ENCODE data around the gene IFNA8.
"Not testable (repeated sequence)": the region's sequence is repeated elsewhere in the genome, so short reads cannot be mapped to it uniquely, and the experiment has no call there.

The IFNA8 gene

DNA sequence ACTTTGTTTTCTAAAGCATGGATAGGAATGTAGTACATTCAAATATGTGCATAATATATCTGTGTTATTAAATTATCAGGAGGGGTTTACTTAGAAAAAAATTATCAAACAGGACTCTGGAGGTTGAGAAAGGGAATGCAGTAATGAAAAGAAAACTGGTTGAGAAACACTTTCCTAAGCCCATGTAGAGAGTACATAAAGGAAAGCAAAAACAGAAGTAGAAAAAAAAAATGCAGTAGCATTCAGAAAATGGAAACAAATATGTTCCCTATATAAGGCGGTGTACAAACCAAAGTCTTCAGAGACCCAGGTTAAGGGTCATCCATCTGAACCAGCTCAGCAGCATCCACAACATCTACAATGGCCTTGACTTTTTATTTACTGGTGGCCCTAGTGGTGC, at the start of gene IFNA8:
Gene IFNA8 (plus strand): TSS at position 301 of the 400 bp plus-strand sequence. CDS start 60 bp downstream, at position 361.
- DNase-seq: no peak

DNA sequence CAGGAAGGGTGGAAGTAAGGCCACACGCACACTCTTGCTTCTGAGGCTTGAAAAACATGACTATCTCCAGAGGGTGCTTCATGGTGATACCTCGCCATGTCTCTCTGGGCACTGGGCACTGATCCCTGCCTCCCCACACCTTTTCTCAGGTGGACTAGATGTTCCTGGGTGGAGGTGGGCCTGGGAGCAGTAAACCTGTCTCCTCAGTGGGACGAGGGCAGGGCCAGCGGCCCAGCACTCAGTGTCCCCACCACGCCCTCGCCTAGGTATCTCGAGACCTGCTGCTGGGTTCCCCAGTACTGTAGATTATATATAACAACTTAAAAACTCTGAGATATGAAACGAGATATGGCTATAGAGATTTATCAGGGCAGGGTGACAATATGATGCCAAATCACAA, 46.6 kb upstream of the IFNA8 start:
- DNase-seq: no peak

DNA sequence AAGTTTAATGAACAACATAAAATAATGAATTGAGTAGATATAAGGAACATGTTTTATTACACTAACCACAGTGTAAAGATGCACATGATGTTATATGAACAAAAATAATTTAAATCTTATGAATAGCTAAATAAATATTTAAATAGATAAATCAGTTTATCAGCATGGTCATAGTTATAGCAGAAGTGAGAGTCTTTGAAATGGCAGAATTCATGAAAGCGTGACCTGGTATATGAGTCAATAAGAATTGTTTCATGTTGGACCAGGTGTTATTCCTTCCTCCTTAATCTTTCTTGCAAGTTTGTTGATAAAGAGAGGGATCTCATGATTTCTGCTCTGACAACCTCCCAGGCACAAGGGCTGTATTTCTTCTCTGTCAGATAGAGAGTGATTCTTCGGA, 41.7 kb upstream of the IFNA8 start:
- DNase-seq: not testable (repeated sequence)

- no peak for DNase-seq
Observed at GRCh38 chr9:21367957-21368356, 41.0 kb upstream of the IFNA8 start, which contains the start of gene IFNA13. TSS of gene IFNA13 (minus strand) at chr9:21368057. CDS start at chr9:21368010, 47 bp downstream.

- DNase-seq: not testable (repeated sequence)
Observed at GRCh38 chr9:21371467-21371866, 37.5 kb upstream of the IFNA8 start.

- DNase-seq: no peak
Observed at GRCh38 chr9:21381448-21382339, 27.2 kb upstream of the IFNA8 start.

- DNase-seq: no peak
Observed at GRCh38 chr9:21383627-21384026, 25.3 kb upstream of the IFNA8 start.

DNA sequence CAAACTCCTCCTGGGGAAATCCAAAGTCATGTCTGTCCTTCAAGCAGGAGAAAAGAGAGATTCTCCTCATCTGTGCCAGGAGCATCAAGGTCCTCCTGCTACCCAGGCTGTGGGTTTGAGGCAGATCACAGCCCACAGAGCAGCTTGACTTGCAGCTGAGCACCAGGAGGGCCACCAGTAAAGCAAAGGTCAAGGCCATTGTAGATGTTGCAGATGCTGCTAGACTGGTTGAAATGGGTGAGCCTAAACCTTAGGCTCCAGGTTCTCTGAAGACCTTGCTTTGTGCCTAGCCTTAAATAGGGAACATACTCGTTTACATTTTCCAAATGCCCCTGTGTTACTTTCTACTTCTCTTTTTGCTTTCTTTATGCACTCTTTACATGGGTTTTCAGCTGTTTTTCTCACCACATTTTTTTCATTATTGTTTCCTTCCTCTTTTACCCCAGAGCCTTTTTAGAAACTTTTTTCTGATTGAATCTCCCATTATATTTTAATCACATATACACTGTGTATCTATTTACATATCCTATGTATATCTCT, 23.7 kb upstream of the IFNA8 start, which contains the start of gene IFNA2:
Gene IFNA2 (minus strand): TSS at position 268 of the 540 bp plus-strand sequence. CDS start 69 bp downstream, at position 199.
- no peak for DNase-seq

DNA sequence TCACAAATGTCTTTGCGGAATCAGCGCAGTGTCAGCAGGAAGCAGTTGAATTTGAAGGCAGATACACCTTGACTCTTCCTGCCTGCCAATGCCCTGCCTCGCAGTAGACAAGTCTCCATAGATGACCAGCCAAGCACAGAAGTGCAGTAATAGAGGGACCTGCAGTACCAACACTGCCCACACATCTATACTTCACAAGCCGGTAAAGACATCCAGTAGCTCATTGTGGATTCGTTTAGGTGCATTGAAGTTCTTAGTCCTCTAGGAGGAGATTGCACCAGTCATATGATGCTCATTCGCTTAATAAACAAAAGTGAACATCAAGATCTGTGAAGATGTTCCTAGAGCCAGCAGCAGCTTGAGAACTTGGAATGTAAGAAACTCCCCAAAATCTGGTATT, 16.6 kb upstream of the IFNA8 start:
- DNase-seq: no peak

DNA sequence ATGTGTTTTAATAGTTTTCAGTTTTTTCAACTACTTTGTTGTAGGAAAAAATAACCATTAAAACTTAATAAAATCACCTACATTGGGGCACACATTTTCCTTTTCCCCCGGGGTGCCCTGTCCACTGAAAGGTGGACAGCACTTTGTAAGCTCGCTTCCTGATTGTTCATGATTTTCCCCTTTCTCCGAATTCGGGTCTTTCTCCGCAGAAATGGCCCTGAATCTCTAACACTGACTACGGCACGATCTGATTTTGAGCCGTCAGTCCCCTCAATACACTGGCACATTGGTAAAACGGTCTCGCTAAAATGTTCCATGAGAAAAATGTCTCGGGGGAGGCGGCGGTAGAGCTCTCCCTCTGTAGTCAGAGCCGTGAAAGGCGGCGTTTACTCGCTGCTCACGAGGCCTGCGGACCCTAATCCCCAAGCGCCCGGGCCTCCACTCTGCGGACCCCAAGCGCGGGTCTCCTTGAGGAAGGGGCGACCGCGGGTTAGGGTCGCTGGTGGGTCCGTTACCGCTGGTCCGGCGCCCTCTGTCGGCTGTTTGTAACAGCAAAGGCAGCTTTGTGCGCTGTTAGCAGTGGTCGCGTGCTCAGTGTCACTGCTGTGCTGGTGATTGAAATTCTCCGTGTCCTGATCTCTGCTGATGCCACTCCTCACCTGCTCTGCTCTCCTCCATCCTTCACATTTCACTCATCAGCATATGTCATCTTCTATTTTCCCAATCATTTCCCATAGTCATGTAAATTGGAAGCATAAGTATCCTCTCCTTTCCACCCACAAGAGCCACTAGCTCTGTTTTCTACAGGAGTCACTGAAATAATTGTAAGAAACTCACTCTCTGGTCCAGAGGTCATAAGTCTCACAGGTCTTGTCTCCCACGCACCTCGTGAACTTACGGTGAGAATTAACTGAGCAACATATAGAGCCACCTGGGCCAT, 12.9 kb upstream of the IFNA8 start:
- peak in 1 of 2 experiments; percentile 47 for DNase-seq

- DNase-seq: no peak
Observed at GRCh38 chr9:21398955-21399489, 9.9 kb upstream of the IFNA8 start.

- no peak for DNase-seq
Observed at GRCh38 chr9:21399956-21400355, 9.0 kb upstream of the IFNA8 start.

- no peak for DNase-seq
Observed at GRCh38 chr9:21402386-21403251, 6.3 kb upstream of the IFNA8 start.

- no peak for DNase-seq
Observed at GRCh38 chr9:21404146-21404545, 4.8 kb upstream of the IFNA8 start.

- no peak for DNase-seq
Observed at GRCh38 chr9:21412107-21412506, 3.2 kb downstream of the IFNA8 start.

GRCh38 chr9:21413151-21413550, 4.2 kb downstream of the IFNA8 start:
- DNase-seq: no peak

- DNase-seq: no peak
Observed at GRCh38 chr9:21413624-21414023, 4.7 kb downstream of the IFNA8 start.

- no peak for DNase-seq
Observed at GRCh38 chr9:21414220-21414940, 5.5 kb downstream of the IFNA8 start.

DNA sequence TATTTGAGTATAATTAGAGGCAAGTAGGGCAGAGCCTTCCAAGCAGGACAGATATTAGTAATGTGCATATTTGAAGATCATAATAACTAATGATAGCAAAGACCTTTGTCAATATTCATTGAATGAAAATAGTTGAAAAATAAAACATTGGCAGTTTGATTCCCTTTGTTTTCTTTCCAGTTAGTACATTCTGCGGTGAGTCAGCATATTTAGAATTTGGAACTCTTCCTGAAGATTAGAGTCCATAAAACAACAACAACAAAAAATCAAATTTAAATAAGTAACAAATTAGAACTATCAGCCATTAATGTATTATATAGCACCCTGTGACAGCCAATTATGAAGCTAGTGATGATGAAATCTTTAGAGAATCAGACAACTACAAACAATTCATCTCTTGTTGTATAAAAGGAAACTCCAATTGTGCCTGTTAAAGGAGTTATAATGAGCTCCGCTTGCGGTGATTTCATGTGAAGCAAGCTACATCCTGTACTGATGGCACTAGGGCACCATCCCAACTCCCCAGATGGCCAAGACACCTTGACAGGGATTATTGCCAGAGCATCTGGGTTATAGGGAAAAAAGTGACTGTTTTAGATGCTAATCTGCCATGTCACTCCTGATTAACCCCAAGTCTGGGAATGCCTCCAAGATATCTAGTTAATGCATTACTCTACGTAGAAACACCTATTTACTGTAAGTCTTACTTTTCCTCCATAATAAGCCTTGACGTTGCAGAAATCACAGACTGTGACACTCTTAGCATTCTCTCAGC, 6.8 kb downstream of the IFNA8 start:
- no peak for DNase-seq

- DNase-seq: no peak
Observed at GRCh38 chr9:21428235-21428634, 19.3 kb downstream of the IFNA8 start.

Data from NCI-H446 (cell line).